GM21528 (cell line): Measurements from ENCODE around the gene UBTF.

Experiments
- ATAC-seq: cut with Tn5 transposase; IDR thresholded peaks from one replicate; pipeline ENCODE4 v1.9.1; 2021; ENCODE audit warnings: mild to moderate bottlenecking, moderate library complexity; ENCODE audit not compliant: unreplicated experiment, low FRiP score

UBTF gene

GRCh38 chr17:44198721-44199552, 20.5 kb downstream of the UBTF start:
- peak; percentile 15 for ATAC-seq

DNA sequence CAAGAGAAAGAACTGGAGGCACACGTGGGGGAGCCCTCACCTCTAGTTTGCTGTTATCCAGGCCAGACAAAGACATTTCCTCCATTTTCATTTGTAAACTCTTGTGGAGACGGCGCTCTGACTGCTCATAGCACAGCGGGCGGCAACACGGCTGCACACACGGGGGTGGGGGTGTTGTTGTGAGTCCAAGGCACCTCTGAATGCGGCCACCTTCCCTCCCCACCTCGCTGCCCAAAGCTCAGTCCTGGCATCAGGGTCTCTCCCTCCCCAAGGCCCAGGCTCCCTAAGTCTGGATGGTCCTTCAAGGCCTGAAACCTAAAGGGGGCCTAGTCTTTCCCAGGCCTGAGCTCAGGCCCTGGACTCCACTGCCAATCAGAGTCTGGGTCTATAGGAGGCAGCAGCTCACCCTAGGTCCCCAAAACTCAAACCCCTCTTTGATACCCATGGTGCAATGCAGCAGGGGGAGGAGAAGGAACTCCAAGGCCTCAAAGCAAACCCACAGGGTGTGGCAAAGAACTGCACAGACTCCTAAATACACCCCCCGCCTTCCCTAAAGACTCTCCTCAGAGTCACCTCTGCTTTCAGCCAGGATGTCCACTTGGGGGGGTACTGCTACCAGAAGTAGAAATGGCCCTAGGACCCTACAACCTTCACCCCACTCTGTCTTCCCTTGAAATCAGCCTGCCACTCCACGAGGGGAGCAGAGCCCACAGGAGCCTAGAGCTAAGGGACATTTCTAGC, 21.3 kb downstream of the UBTF start:
- no peak for ATAC-seq

DNA sequence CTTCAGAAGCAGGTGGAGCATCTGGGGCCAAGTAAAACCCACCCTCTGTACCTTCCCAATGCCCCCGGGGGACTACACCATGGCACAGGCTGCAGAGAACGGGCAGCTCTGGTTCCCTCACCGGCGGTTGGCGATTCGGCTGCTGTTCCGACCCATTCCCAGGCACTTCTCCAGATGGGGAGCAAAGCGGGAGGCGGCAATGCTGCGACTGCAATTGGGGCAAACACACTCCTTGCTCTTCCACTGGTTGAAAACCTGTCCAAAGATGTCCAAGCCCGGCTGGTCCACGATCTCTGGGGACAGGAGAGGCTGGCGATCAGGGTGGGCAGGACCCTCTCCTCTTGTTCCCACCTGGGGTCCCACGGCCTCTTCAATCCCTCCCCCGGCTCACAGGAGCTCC, 22.4 kb downstream of the UBTF start:
- no peak for ATAC-seq

DNA sequence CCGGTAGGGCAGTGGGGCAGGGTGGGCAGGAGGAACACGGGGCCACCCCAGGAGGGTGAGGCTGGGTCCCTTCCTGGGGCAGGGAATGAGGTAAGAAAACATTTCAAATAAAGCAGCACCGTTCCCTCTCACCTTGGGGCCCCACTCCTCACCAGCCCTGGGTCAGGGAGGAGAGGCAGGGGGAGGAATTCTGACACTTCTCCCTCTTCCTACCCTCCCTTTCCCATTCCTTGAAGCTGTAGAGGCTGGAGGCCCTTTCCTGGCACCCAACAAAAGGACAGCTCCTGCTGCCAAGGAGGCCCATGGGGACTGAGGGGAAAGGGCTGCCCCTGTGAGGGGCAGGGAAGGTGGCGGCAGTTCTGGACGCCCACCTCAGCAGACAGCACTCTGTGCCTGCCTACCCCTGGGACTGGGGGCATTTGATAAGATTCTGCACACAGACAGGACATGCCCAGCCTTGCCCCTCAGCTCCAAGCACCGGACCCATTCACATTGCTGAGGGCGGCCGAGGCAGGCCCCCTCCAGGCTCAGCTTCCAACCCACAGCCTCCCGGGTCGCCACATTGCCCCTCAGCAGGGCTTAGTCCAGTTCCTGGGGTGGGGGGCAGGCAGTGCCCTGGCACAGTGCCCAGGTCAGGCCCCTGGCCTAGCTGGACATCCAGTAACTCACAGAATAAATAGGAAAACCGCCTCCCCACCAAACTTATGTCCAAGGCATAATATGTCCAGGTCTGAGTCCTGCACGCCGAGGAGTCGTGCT, 26.0 kb downstream of the UBTF start:
- ATAC-seq, result no peak

DNA sequence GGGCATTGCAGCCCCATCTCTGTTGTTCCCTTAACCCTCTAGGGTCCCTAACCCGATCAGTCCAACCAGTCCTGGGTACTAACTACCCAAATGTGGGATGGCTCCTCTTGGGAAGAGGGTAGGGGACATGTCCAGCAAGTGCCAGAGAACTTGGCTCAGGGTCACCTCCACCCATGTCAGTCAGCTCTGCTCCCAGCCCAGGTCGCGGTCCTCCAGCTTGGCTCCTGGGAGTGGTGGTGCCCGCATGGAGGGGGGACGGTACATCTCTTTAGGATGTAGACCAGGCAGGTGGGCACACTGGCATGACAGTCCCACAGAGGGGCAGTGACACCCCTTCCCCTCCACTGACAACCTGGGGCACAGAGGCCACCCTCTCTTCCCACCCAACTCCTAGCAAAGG, 26.7 kb downstream of the UBTF start:
- no peak for ATAC-seq

GRCh38 chr17:44191941-44192496, 27.5 kb downstream of the UBTF start:
- no peak for ATAC-seq

GRCh38 chr17:44191369-44191768, 28.1 kb downstream of the UBTF start:
- ATAC-seq, result no peak

GRCh38 chr17:44190481-44190880, 29.0 kb downstream of the UBTF start:
- ATAC-seq, result no peak

DNA sequence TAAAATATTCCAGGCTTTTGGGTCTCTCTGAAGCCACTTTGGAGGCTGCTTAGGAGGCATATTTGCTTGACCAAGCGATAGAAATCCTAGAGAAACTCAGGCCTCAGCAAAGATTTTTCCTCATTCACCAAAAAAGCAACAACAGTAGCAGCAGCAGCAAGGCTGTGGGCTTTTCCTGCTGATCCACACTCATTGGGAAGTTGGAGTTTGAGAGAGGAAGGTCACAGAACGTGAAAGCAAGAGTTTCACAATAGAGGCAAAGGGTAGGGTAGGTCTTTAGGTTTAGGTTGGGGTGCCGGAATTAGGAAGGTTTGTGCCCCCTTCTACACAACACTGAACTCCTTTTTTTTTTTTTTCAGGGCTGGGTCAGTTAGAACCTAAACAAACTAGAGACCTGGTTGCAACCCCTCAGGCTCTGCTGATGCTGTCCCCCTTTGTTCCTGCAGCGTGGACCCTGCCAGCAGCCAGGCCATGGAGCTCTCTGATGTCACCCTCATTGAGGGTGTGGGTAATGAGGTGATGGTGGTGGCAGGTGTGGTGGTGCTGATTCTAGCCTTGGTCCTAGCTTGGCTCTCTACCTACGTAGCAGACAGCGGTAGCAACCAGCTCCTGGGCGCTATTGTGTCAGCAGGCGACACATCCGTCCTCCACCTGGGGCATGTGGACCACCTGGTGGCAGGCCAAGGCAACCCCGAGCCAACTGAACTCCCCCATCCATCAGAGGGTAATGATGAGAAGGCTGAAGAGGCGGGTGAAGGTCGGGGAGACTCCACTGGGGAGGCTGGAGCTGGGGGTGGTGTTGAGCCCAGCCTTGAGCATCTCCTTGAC, 30.7 kb downstream of the UBTF start:
- no peak for ATAC-seq

GRCh38 chr17:44187131-44187899, 32.2 kb downstream of the UBTF start:
- peak; percentile 54 for ATAC-seq

DNA sequence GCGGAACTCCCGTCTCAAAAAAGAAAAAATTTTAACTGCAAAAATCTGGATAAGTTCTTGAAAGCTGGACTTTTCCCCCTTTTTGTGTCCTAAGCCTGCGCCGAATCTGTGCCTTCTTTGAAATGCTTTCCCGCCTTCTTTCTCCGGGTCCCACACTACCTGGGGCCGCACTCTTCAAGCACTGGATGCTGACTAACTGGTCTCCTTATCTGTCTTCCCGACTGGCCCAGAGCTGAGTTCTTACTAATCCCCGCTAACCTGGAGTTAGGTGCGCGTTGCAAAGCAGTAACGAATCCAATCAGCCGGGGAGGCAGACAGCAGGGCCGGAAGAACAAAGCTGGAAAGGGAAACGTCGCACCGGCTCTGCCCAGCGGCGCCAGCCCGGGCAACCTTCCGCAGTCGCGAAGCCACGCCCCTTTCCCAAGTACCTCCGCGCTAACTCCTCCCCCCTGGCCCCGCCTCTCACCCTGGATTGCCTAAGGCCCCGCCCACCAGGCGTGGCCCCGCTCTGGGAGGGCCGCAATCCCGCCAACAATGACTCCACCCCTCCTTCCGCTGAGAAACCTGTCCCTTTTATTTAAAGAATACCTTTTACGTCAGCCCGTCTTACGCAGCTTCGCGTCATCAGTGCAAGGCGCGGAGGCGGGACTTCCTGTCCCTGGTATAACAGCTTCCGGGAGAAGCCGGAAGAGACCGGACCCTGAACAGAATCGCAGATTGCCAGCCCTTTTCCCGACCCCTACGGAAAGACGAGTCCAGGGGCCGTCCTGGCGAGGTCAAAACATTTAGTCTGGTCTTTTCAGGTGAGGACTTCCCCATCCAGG, 33.0 kb downstream of the UBTF start, which contains the start of gene TMUB2:
TMUB2 (plus strand) TSS at position 666 of the 824 bp plus-strand sequence. CDS start 737 bp downstream, outside the sequence.
- ATAC-seq, result peak; percentile 82

DNA sequence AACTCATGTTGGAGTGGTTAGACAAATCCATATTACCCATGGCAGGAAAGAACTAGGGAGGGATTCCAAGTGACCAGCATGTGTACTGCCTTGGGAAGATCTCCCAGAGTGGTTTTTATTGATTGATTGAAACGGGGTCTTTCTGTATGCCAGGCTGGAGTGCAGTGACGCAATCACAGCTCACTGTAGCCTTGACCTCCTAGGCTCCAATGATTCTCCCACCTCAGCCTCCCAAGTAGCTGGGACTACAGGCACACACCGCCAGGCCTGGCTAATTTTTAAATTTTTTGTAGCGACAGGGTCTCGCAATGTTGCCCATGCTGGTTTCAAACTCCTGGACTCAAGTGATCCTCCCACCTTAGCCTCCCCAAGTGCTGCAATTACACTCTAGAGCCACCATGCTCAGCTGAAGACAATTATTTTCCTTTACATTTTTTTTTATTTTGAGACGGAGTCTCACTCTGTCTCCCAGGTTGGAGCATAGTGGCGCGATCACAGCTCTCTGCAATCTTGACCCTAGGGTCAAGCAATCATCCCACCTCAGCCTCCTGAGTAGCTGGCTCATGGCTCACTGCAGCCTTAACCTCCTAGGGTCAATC, 35.2 kb downstream of the UBTF start:
- no peak for ATAC-seq

DNA sequence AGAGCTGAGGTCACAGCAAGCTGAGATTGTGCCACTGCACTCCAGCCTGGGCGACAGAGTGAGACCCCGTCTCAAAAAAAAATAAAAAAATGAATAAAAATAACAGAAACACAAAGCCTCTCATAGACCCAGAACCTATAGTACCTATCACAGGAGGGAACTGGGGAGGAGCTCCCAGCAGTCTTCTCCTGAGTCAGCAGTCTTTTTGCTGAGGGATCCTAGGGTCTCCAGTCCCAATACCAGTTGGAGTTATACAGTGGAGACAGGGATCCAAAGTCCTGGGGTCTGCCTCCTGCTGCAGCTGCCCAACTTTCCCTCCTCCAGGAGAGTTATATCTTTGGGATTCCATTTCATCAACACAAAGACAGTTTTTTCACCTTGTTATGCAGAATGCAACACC, 36.5 kb downstream of the UBTF start:
- ATAC-seq, result no peak

DNA sequence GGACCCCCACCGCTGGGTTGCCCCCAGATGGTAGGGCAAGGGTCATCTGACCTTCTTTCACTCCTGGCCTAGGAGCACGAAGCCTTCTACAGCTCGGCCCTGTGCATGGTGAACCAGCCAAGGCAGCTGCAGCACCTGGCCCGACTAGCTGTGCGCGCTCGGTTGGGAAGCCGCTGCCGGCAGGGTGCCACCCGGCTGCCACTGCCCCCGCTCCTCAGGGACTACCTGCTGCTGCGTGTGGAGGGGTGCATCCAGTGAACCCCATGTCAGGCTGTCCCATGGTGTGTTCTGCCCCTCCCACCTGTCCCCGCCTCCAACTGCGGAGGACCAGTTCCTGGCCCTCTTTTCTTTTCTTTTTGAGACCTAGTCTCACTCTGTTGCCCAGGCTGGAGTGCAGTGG, 41.3 kb downstream of the UBTF start:
- no peak for ATAC-seq

- ATAC-seq, result no peak
These were observed 41.8 kb downstream of the UBTF start for GRCh38 chr17:44177640-44178039.

GRCh38 chr17:44176671-44177501, 42.6 kb downstream of the UBTF start:
- no peak for ATAC-seq

DNA sequence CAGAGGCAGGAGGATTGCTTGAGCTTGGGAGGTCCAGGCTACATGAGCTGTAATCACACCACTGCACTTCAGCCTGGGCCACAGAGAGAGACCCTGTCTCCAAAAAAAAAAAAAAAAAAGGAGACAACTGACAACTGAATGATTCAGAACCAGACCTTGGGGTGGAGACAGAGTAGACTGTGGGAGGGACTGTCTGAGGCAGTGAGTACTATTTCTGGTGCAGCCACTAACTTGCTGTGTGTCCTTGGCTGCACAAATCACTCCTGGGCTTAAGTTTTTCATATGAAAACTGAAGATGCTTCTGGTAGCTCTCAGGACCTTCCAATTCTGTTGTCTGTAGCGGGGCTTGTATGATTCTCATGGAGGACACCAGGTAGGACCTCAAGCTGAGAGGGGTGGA, 43.2 kb downstream of the UBTF start:
- ATAC-seq, result no peak
